Chondrocyte (in vitro differentiated cells): ENCODE results near the gene PRDM15. TPM values are rescaled to one million over a fixed set of nuclear protein-coding genes. Genes with fewer than 3 reads are reported as not detected.

ENCODE experiments used
- DNase-seq: peaks from one replicate; pipeline ENCODE4 v3.0.0; 2021; ENCODE audit warnings: mixed read lengths, low spot score
- H3K27ac Mint-ChIP-seq: one replicate; pipeline ENCODE4 v1.8.0; 2021; ENCODE audit warnings: mild to moderate bottlenecking, moderate library complexity, mixed read lengths; ENCODE audit not compliant: unreplicated experiment
- H3K27me3 Mint-ChIP-seq: 2 replicates; pipeline ENCODE4 v1.8.0; 2021; ENCODE audit warnings: low read depth, mixed read lengths
- H3K36me3 Mint-ChIP-seq: 2 replicates; pipeline ENCODE4 v1.8.0; 2021; ENCODE audit warnings: low read depth, mixed read lengths
- H3K4me1 Mint-ChIP-seq: 2 replicates; pipeline ENCODE4 v1.8.0; 2021; ENCODE audit warnings: low read depth, mild to moderate bottlenecking, mixed read lengths
- H3K4me3 Mint-ChIP-seq: one replicate; pipeline ENCODE4 v1.8.0; 2021; ENCODE audit warnings: mild to moderate bottlenecking, moderate library complexity, mixed read lengths; ENCODE audit not compliant: unreplicated experiment
- H3K9me3 Mint-ChIP-seq: 2 replicates; pipeline ENCODE4 v1.8.0; 2021; ENCODE audit warnings: low read depth, mixed read lengths
- CTCF ChIP-seq: fragments of 200-600 bp; sonication (generic); IDR thresholded peaks from 2 replicates; pipeline ENCODE4 v1.5.0; 2021; ENCODE audit warnings: antibody characterized with exemption, mild to moderate bottlenecking, moderate library complexity
- total RNA-seq: library from RNA; stranded (reverse); gene quantifications from 3 replicates; pipeline ENCODE4 v1.2.1, GENCODE V29; 2021

Gene PRDM15
- total RNA-seq, 1 donor from 2014 or later, result 4.9 TPM

- H3K9me3 Mint-ChIP-seq, result no peaks in the 10 kb centered on the region
- H3K4me3 Mint-ChIP-seq, result no peak overlapping the region
- H3K36me3 Mint-ChIP-seq, result no peaks in the 10 kb centered on the region
- peak overlapping the region; percentile 90 for H3K27ac Mint-ChIP-seq
- DNase-seq, result no peak
- peaks cover 30% of the 10 kb centered on the region for H3K4me1 Mint-ChIP-seq
- no peak for TF ChIP-seq CTCF
- no peaks in the 10 kb centered on the region for H3K27me3 Mint-ChIP-seq
These were observed 15.8 kb downstream of the PRDM15 start for GRCh38 chr21:41863439-41863740.

GRCh38 chr21:41861987-41862386 lies 17.2 kb downstream of the PRDM15 start:
- Mint-ChIP-seq H3K27ac (no peak overlapping the region), H3K27me3 (no peaks in the 10 kb centered on the region), H3K4me3 (no peak overlapping the region), H3K9me3 (no peaks in the 10 kb centered on the region), H3K36me3 (peaks cover 5% of the 10 kb centered on the region), H3K4me1 (peaks cover 25% of the 10 kb centered on the region)
- DNase-seq, result no peak
- no peak for TF ChIP-seq CTCF

GRCh38 chr21:41861255-41861654 lies 17.9 kb downstream of the PRDM15 start:
- H3K4me1 Mint-ChIP-seq, result peaks cover 25% of the 10 kb centered on the region
- H3K9me3 Mint-ChIP-seq, result no peaks in the 10 kb centered on the region
- no peaks in the 10 kb centered on the region for H3K27me3 Mint-ChIP-seq
- H3K36me3 Mint-ChIP-seq, result peaks cover 10% of the 10 kb centered on the region
- no peak for DNase-seq
- H3K4me3 Mint-ChIP-seq, result no peak overlapping the region
- H3K27ac Mint-ChIP-seq, result no peak overlapping the region
- TF ChIP-seq CTCF, result no peak

- Mint-ChIP-seq H3K4me3 (no peak overlapping the region), H3K9me3 (no peaks in the 10 kb centered on the region), H3K36me3 (peaks cover 15% of the 10 kb centered on the region), H3K27ac (no peak overlapping the region), H3K4me1 (peaks cover 23% of the 10 kb centered on the region), H3K27me3 (no peaks in the 10 kb centered on the region)
- DNase-seq, result no peak
- TF ChIP-seq CTCF, result no peak
These were observed 19.7 kb downstream of the PRDM15 start for GRCh38 chr21:41859297-41859980.

- no peak overlapping the region for H3K4me3 Mint-ChIP-seq
- TF ChIP-seq CTCF, result no peak
- peaks cover 21% of the 10 kb centered on the region for H3K4me1 Mint-ChIP-seq
- DNase-seq, result no peak
- H3K9me3 Mint-ChIP-seq, result no peaks in the 10 kb centered on the region
- H3K27me3 Mint-ChIP-seq, result no peaks in the 10 kb centered on the region
- no peak overlapping the region for H3K27ac Mint-ChIP-seq
- peaks cover 22% of the 10 kb centered on the region for H3K36me3 Mint-ChIP-seq
These were observed 20.5 kb downstream of the PRDM15 start for GRCh38 chr21:41858466-41859296.
